Keratinocyte (primary cell): Measurements from ENCODE around the gene MRPS11. TPM values are rescaled to one million over a fixed set of nuclear protein-coding genes. Genes with fewer than 3 reads are reported as not detected.

ENCODE experiments used
- DNase-seq: peaks from one replicate; pipeline ENCODE4 v3.0.0-alpha.2; 2011; ENCODE audit warnings: low read depth, missing footprints, low spot score
- FAIRE-seq: peaks from 2 replicates; lab custom pipeline; 2011; peaks lifted over from hg19 to GRCh38; lab: Jason Lieb, UNC
- H2AFZ ChIP-seq: 2 replicates; pipeline ENCODE4 v1.6.0; 2012; ENCODE audit warnings: low read length, control low read depth, inconsistent platforms; ENCODE audit not compliant: control insufficient read depth
- H3K27ac ChIP-seq: 2 replicates; pipeline ENCODE4 v1.5.1; 2011; ENCODE audit warnings: low read length; ENCODE audit not compliant: control insufficient read depth, insufficient read depth
- H3K27me3 ChIP-seq: 3 replicates; pipeline ENCODE4 v1.6.0; 2011; ENCODE audit warnings: low read length; ENCODE audit not compliant: control insufficient read depth, insufficient read depth; ENCODE audit errors: extremely low read depth
- H3K36me3 ChIP-seq, 2 experiments: 2 replicates in 1 of 2; 3 replicates in 1 of 2; pipeline ENCODE4 v1.5.1; 2011; ENCODE audit warnings: low read length in 2 of 2, mild to moderate bottlenecking in 1 of 2; ENCODE audit not compliant: control insufficient read depth in 2 of 2, insufficient read depth in 2 of 2; ENCODE audit errors: extremely low read depth in 1 of 2
- H3K4me1 ChIP-seq: 3 replicates; pipeline ENCODE4 v1.5.1; 2011; ENCODE audit warnings: low read length; ENCODE audit not compliant: control insufficient read depth, insufficient read depth; ENCODE audit errors: extremely low read depth
- H3K4me2 ChIP-seq: 3 replicates; pipeline ENCODE4 v1.6.0; 2011; ENCODE audit warnings: low read depth, low read length; ENCODE audit not compliant: control insufficient read depth, insufficient read depth; ENCODE audit errors: extremely low read depth
- H3K4me3 ChIP-seq, 3 experiments: fragments of 200-600 bp in 1 of 3; sonication (generic) in 1 of 3; 2 replicates in 2 of 3; 3 replicates in 1 of 3; pipeline ENCODE4 v1.5.1; 2011 to 2016; ENCODE audit warnings: low read length in 3 of 3, mild to moderate bottlenecking in 3 of 3, control low read depth in 2 of 3, inconsistent platforms in 1 of 3, low read depth in 1 of 3, mixed read lengths in 1 of 3, mixed run types in 1 of 3, moderate library complexity in 1 of 3; ENCODE audit not compliant: control insufficient read depth in 2 of 3, insufficient read depth in 2 of 3; ENCODE audit errors: extremely low read depth in 1 of 3
- H3K79me2 ChIP-seq: 2 replicates; pipeline ENCODE4 v1.6.0; 2012; ENCODE audit warnings: low read length; ENCODE audit not compliant: control insufficient read depth, insufficient read depth
- H3K9ac ChIP-seq: 3 replicates; pipeline ENCODE4 v1.6.0; 2011; ENCODE audit warnings: low read length; ENCODE audit not compliant: control insufficient read depth, insufficient read depth; ENCODE audit errors: extremely low read depth
- H3K9me1 ChIP-seq: 3 replicates; pipeline ENCODE4 v1.6.0; 2011; ENCODE audit warnings: low read length; ENCODE audit not compliant: control insufficient read depth, insufficient read depth; ENCODE audit errors: extremely low read depth
- H3K9me3 ChIP-seq: 2 replicates; pipeline ENCODE4 v1.5.1; 2012; ENCODE audit warnings: low read depth, low read length; ENCODE audit not compliant: control insufficient read depth
- H4K20me1 ChIP-seq: 3 replicates; pipeline ENCODE4 v1.6.0; 2011; ENCODE audit warnings: low read length; ENCODE audit not compliant: control insufficient read depth, insufficient read depth; ENCODE audit errors: extremely low read depth
- EZH2 ChIP-seq: IDR thresholded peaks from one replicate; pipeline ENCODE4 v1.6.1; 2012; ENCODE audit warnings: inconsistent platforms, mild to moderate bottlenecking, low read length, moderate library complexity
- dilution Hi-C: fragments of 300-500 bp; cut with MboI; formaldehyde crosslinking; loops from one replicate; pipeline ENCODE4 v1.7.0; 2020; ENCODE audit warnings: low sequenced_read_pairs; ENCODE audit not compliant: extremely low pct_ligation_motif_present
- polyA plus RNA-seq, 5 experiments: library from polyadenylated mRNA; depleted of rRNA in 3 of 5; stranded (reverse) in 3 of 5; stranded (forward) in 1 of 5; unstranded in 1 of 5; fragments of >200 nt; gene quantifications; 1 replicate in 1 of 5; 2 replicates in 3 of 5; 3 replicates in 1 of 5; pipeline versions ENCODE4 v1.2.1 to v1.2.3, GENCODE V29; 2011 to 2012; ENCODE audit warnings: missing spikeins in 2 of 5, low read depth in 1 of 5, low replicate concordance in 1 of 5
- TF ChIP-seq, protein P1 (sequence below), 3 experiments: IDR thresholded peaks in 1 of 3; conservative IDR thresholded peaks in 1 of 3; optimal IDR thresholded peaks in 1 of 3; 2 replicates in 2 of 3; 3 replicates in 1 of 3; pipeline versions ENCODE3 to v1.5.1; 2011; ENCODE audit warnings: low read length in 3 of 3, mild to moderate bottlenecking in 3 of 3, moderate library complexity in 2 of 3, control low read depth in 1 of 3, inconsistent platforms in 1 of 3; ENCODE audit not compliant: insufficient read depth in 2 of 3; ENCODE audit errors: extremely low read depth in 1 of 3

MRPS11 gene
- polyA plus RNA-seq, 1 donor (not counting 4 experiments of a cell fraction or from before 2014, with no cell fraction given): 60.9 TPM

DNA sequence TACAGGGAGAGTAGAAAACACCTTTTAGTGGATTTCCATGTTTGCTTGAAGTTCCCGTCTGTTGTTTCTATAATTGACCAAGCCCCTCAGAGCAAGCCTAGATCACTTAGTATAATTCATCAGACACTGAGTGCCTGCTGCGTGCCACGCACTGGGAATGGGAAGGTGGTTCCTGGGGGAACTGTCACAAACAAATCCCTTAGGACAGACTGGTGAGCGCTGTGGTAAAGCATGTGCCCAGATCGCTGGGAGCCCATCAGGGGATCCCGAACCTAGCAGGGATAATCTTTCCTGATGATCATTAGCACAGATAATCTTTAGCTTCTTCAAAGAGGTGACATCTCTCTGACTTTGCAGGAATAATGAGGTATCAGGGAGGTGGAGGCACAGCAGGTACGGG, 9.6 kb downstream of the MRPS11 start:
- Histone ChIP-seq H3K9me3 (no peaks in the 10 kb centered on the region), H3K4me1 (no peaks in the 10 kb centered on the region), H3K9ac (no peak overlapping the region), H3K4me2 (no peak overlapping the region), H2AFZ (no peak overlapping the region), H3K79me2 (no peaks in the 10 kb centered on the region), H3K36me3 (peaks cover 13 to 15% of the 10 kb centered on the region in 2 experiments), H3K27ac (no peak overlapping the region), H3K27me3 (no peaks in the 10 kb centered on the region), H4K20me1 (no peaks in the 10 kb centered on the region), H3K4me3 (no peak overlapping the region), H3K9me1 (no peaks in the 10 kb centered on the region)
- FAIRE-seq: no peak
- dilution Hi-C loops: no loop called here
- no peak for TF ChIP-seq EZH2
- TF ChIP-seq, protein P1, sequence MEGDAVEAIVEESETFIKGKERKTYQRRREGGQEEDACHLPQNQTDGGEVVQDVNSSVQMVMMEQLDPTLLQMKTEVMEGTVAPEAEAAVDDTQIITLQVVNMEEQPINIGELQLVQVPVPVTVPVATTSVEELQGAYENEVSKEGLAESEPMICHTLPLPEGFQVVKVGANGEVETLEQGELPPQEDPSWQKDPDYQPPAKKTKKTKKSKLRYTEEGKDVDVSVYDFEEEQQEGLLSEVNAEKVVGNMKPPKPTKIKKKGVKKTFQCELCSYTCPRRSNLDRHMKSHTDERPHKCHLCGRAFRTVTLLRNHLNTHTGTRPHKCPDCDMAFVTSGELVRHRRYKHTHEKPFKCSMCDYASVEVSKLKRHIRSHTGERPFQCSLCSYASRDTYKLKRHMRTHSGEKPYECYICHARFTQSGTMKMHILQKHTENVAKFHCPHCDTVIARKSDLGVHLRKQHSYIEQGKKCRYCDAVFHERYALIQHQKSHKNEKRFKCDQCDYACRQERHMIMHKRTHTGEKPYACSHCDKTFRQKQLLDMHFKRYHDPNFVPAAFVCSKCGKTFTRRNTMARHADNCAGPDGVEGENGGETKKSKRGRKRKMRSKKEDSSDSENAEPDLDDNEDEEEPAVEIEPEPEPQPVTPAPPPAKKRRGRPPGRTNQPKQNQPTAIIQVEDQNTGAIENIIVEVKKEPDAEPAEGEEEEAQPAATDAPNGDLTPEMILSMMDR (optimal IDR thresholded peaks at IDR 0.05 in 1 of 3, IDR thresholded peaks at IDR 0.05 in 1 of 3, conservative IDR thresholded peaks at IDR 0.05 in 1 of 3; ENCODE audit: extremely low read depth in 1 of 3, insufficient read depth in 2 of 3, low read length in 3 of 3): no peak
- DNase-seq: no peak

DNA sequence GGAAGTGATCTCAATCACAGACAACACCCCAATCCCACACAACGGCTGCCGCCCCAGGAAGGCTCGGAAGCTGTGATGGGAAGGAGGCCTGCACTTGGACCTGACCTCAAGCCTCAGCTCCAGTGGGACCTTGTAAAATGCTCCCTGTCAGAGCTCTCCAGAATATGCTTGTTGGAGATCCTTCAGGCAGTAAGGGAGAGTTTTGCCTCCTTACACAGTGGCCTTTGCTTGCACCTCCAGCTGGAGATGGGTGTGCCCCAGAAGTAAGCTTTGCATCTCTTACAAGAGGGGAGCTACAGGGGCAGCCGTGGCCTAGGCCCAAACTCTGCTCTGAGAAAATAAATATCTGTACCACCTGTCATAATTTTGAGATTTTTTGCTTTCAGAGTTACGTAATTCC, 10.4 kb downstream of the MRPS11 start:
- H3K9me1 ChIP-seq: no peaks in the 10 kb centered on the region
- DNase-seq: no peak
- no peaks in the 10 kb centered on the region for H4K20me1 ChIP-seq
- no peak for FAIRE-seq
- H3K27ac ChIP-seq: no peak overlapping the region
- H3K27me3 ChIP-seq: no peaks in the 10 kb centered on the region
- H3K9me3 ChIP-seq: no peaks in the 10 kb centered on the region
- no peak overlapping the region for H3K4me2 ChIP-seq
- no peak overlapping the region for H2AFZ ChIP-seq
- TF ChIP-seq EZH2: no peak
- TF ChIP-seq, protein P1 (optimal IDR thresholded peaks at IDR 0.05 in 1 of 3, IDR thresholded peaks at IDR 0.05 in 1 of 3, conservative IDR thresholded peaks at IDR 0.05 in 1 of 3; ENCODE audit: extremely low read depth in 1 of 3, insufficient read depth in 2 of 3, low read length in 3 of 3): no peak
- no peak overlapping the region for H3K4me3 ChIP-seq
- H3K4me1 ChIP-seq: no peaks in the 10 kb centered on the region
- dilution Hi-C loops: no loop called here
- H3K79me2 ChIP-seq: no peaks in the 10 kb centered on the region
- no peak overlapping the region for H3K9ac ChIP-seq
- peaks cover 11 to 13% of the 10 kb centered on the region in 2 experiments for H3K36me3 ChIP-seq
